Measurements from ENCODE around the gene ACTL7B.

DNA sequence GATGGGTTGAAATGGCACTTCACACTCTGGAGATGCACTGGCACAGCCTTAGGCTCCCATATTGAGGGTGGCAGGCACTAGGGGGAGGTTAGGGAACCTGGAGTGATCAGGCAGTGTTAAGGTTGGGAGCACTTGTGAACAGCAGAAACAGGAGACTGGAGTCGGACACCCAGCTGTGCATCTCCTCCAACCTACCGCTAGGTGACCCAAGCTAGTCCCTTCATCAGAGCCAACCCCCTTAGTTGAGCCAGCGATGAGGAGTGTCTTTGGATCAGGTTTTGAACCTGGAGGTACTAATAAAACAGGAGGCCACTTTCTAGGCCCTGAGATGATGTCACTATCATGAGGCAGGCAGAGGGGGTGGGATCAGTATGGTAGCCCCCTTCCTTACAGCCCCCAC lies 1.7 kb downstream of the ACTL7B start:
- TF ChIP-seq, protein P1, sequence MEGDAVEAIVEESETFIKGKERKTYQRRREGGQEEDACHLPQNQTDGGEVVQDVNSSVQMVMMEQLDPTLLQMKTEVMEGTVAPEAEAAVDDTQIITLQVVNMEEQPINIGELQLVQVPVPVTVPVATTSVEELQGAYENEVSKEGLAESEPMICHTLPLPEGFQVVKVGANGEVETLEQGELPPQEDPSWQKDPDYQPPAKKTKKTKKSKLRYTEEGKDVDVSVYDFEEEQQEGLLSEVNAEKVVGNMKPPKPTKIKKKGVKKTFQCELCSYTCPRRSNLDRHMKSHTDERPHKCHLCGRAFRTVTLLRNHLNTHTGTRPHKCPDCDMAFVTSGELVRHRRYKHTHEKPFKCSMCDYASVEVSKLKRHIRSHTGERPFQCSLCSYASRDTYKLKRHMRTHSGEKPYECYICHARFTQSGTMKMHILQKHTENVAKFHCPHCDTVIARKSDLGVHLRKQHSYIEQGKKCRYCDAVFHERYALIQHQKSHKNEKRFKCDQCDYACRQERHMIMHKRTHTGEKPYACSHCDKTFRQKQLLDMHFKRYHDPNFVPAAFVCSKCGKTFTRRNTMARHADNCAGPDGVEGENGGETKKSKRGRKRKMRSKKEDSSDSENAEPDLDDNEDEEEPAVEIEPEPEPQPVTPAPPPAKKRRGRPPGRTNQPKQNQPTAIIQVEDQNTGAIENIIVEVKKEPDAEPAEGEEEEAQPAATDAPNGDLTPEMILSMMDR (conservative IDR thresholded peaks at IDR 0.05 in 1 of 2, IDR thresholded peaks at IDR 0.05 in 1 of 2; ENCODE audit: extremely low read depth in 1 of 2, insufficient read depth in 1 of 2, low read depth in 1 of 2, low read length in 2 of 2), result no peak
- no peak for TF ChIP-seq EZH2 (IDR thresholded peaks at IDR 0.05; ENCODE audit: borderline replicate concordance, low read length)
